ENCODE data around the gene PAX2. TPM values are rescaled to one million over a fixed set of nuclear protein-coding genes. Genes with fewer than 3 reads are reported as not detected.

Gene PAX2
- total RNA-seq, 1 experiment from 2014 or later: 0.09 TPM

DNA sequence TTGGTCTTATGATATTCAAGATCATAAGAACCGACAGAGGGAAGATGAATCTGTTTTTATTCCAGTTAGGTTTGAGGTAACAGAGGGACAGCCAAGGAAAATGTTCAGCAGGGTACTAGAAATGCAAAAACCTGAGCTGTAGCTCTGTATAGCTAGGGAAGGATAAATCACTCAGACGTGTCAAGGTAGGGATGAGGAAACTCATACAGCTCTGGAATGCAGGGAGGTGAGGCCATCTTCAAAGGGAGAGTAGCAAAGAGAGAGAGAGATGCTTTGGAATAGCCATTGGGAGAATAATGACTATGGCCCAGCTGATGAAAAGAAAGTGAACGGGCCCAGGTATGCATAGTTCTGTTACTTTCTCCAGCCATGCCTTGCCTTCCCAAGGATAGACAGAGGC lies 77.8 kb downstream of the PAX2 start (continued):
- TF ChIP-seq, protein P1, sequence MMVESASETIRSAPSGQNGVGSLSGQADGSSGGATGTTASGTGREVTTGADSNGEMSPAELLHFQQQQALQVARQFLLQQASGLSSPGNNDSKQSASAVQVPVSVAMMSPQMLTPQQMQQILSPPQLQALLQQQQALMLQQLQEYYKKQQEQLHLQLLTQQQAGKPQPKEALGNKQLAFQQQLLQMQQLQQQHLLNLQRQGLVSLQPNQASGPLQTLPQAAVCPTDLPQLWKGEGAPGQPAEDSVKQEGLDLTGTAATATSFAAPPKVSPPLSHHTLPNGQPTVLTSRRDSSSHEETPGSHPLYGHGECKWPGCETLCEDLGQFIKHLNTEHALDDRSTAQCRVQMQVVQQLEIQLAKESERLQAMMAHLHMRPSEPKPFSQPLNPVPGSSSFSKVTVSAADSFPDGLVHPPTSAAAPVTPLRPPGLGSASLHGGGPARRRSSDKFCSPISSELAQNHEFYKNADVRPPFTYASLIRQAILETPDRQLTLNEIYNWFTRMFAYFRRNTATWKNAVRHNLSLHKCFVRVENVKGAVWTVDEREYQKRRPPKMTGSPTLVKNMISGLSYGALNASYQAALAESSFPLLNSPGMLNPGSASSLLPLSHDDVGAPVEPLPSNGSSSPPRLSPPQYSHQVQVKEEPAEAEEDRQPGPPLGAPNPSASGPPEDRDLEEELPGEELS (CRISPR knock-in tag; IDR thresholded peaks at IDR 0.05): no peak
- TF ChIP-seq, protein P2, sequence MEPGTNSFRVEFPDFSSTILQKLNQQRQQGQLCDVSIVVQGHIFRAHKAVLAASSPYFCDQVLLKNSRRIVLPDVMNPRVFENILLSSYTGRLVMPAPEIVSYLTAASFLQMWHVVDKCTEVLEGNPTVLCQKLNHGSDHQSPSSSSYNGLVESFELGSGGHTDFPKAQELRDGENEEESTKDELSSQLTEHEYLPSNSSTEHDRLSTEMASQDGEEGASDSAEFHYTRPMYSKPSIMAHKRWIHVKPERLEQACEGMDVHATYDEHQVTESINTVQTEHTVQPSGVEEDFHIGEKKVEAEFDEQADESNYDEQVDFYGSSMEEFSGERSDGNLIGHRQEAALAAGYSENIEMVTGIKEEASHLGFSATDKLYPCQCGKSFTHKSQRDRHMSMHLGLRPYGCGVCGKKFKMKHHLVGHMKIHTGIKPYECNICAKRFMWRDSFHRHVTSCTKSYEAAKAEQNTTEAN (CRISPR knock-in tag; IDR thresholded peaks at IDR 0.05): no peak
- TF ChIP-seq, protein P3, sequence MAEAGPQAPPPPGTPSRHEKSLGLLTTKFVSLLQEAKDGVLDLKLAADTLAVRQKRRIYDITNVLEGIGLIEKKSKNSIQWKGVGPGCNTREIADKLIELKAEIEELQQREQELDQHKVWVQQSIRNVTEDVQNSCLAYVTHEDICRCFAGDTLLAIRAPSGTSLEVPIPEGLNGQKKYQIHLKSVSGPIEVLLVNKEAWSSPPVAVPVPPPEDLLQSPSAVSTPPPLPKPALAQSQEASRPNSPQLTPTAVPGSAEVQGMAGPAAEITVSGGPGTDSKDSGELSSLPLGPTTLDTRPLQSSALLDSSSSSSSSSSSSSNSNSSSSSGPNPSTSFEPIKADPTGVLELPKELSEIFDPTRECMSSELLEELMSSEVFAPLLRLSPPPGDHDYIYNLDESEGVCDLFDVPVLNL (CRISPR knock-in tag; IDR thresholded peaks at IDR 0.05; ENCODE audit: borderline replicate concordance, low read depth): no peak
- TF ChIP-seq FOXP1 (CRISPR knock-in tag; IDR thresholded peaks at IDR 0.05; ENCODE audit: borderline replicate concordance): no peak
- TF ChIP-seq, protein P4, sequence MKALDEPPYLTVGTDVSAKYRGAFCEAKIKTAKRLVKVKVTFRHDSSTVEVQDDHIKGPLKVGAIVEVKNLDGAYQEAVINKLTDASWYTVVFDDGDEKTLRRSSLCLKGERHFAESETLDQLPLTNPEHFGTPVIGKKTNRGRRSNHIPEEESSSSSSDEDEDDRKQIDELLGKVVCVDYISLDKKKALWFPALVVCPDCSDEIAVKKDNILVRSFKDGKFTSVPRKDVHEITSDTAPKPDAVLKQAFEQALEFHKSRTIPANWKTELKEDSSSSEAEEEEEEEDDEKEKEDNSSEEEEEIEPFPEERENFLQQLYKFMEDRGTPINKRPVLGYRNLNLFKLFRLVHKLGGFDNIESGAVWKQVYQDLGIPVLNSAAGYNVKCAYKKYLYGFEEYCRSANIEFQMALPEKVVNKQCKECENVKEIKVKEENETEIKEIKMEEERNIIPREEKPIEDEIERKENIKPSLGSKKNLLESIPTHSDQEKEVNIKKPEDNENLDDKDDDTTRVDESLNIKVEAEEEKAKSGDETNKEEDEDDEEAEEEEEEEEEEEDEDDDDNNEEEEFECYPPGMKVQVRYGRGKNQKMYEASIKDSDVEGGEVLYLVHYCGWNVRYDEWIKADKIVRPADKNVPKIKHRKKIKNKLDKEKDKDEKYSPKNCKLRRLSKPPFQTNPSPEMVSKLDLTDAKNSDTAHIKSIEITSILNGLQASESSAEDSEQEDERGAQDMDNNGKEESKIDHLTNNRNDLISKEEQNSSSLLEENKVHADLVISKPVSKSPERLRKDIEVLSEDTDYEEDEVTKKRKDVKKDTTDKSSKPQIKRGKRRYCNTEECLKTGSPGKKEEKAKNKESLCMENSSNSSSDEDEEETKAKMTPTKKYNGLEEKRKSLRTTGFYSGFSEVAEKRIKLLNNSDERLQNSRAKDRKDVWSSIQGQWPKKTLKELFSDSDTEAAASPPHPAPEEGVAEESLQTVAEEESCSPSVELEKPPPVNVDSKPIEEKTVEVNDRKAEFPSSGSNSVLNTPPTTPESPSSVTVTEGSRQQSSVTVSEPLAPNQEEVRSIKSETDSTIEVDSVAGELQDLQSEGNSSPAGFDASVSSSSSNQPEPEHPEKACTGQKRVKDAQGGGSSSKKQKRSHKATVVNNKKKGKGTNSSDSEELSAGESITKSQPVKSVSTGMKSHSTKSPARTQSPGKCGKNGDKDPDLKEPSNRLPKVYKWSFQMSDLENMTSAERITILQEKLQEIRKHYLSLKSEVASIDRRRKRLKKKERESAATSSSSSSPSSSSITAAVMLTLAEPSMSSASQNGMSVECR (CRISPR knock-in tag; IDR thresholded peaks at IDR 0.05; ENCODE audit: borderline replicate concordance): no peak

DNA sequence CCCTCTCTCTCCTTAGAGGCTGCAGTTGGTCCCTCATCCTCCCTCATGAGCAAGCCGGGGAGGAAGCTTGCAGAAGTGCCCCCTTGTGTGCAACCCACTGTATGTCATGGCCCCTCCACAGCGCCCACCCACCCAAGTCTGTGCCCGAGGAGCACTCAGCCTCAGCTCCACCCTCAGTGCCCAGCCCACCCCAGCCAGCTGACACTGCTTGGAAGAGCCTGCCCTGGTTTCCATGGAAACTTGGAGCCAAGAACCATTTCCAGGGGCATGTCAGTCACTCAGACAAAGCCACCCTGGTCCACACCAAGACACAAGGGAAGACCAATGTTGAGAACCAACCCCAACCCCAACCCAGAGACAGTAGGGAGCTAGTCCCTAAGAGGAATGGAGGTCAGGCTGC lies 79.5 kb downstream of the PAX2 start:
- peaks cover 25% of the 10 kb centered on the region for H3K4me1 Mint-ChIP-seq
- CTCF ChIA-PET: interaction anchor here (1.0 to 2.6 kb wide), 8 partner anchors 25 to 306 kb away, joined by 3 to 22 read pairs (median 4); no protein-coding TSS in a partner anchor
- H3K27me3 Mint-ChIP-seq (ENCODE audit: low read depth): no peaks in the 10 kb centered on the region; the same call in 1 of the 2 replicates
- H3K4me3 Mint-ChIP-seq: no peak overlapping the region; the same call in 1 of the 2 replicates
- ATAC-seq (no peak), DNase-seq (ENCODE audit: low spot score) (no peak)
- no peak overlapping the region for H3K27ac Mint-ChIP-seq
- POLR2A ChIA-PET: interaction anchor here (0.8 kb wide), 1 partner anchor 210 kb away, joined by 7 read pairs; no protein-coding TSS in a partner anchor
- H3K9me3 Mint-ChIP-seq: no peaks in the 10 kb centered on the region
- no peaks in the 10 kb centered on the region for H3K36me3 Mint-ChIP-seq
- TF ChIP-seq, protein P5, sequence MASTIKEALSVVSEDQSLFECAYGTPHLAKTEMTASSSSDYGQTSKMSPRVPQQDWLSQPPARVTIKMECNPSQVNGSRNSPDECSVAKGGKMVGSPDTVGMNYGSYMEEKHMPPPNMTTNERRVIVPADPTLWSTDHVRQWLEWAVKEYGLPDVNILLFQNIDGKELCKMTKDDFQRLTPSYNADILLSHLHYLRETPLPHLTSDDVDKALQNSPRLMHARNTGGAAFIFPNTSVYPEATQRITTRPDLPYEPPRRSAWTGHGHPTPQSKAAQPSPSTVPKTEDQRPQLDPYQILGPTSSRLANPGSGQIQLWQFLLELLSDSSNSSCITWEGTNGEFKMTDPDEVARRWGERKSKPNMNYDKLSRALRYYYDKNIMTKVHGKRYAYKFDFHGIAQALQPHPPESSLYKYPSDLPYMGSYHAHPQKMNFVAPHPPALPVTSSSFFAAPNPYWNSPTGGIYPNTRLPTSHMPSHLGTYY (CRISPR knock-in tag; IDR thresholded peaks at IDR 0.05): no peak
- no peak for TF ChIP-seq CREM (CRISPR knock-in tag; IDR thresholded peaks at IDR 0.05)
- TF ChIP-seq TEAD1 (CRISPR knock-in tag; IDR thresholded peaks at IDR 0.05): no peak
- no peak for TF ChIP-seq ESRRA (CRISPR knock-in tag; IDR thresholded peaks at IDR 0.05; ENCODE audit: borderline replicate concordance)
- no peak for TF ChIP-seq SOX15 (CRISPR knock-in tag; IDR thresholded peaks at IDR 0.05)
- no peak for TF ChIP-seq SMAD3 (CRISPR knock-in tag; IDR thresholded peaks at IDR 0.05; ENCODE audit: borderline replicate concordance)
- TF ChIP-seq, protein P6, sequence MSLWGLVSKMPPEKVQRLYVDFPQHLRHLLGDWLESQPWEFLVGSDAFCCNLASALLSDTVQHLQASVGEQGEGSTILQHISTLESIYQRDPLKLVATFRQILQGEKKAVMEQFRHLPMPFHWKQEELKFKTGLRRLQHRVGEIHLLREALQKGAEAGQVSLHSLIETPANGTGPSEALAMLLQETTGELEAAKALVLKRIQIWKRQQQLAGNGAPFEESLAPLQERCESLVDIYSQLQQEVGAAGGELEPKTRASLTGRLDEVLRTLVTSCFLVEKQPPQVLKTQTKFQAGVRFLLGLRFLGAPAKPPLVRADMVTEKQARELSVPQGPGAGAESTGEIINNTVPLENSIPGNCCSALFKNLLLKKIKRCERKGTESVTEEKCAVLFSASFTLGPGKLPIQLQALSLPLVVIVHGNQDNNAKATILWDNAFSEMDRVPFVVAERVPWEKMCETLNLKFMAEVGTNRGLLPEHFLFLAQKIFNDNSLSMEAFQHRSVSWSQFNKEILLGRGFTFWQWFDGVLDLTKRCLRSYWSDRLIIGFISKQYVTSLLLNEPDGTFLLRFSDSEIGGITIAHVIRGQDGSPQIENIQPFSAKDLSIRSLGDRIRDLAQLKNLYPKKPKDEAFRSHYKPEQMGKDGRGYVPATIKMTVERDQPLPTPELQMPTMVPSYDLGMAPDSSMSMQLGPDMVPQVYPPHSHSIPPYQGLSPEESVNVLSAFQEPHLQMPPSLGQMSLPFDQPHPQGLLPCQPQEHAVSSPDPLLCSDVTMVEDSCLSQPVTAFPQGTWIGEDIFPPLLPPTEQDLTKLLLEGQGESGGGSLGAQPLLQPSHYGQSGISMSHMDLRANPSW (CRISPR knock-in tag; conservative IDR thresholded peaks at IDR 0.05; ENCODE audit: low read depth): no peak
- TF ChIP-seq SMAD4 (CRISPR knock-in tag; IDR thresholded peaks at IDR 0.05): no peak
- no peak for TF ChIP-seq ZNF317 (CRISPR knock-in tag; IDR thresholded peaks at IDR 0.05; ENCODE audit: borderline replicate concordance, low read depth)
- TF ChIP-seq ETV6 (CRISPR knock-in tag; IDR thresholded peaks at IDR 0.05): no peak
- TF ChIP-seq PRRX2 (CRISPR knock-in tag; IDR thresholded peaks at IDR 0.05): no peak
- TF ChIP-seq, protein P7, sequence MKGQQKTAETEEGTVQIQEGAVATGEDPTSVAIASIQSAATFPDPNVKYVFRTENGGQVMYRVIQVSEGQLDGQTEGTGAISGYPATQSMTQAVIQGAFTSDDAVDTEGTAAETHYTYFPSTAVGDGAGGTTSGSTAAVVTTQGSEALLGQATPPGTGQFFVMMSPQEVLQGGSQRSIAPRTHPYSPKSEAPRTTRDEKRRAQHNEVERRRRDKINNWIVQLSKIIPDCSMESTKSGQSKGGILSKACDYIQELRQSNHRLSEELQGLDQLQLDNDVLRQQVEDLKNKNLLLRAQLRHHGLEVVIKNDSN (CRISPR knock-in tag; IDR thresholded peaks at IDR 0.05): no peak

All from WTC11 (cell line).